Transverse colon (tissue), 4 donors: Measurements from ENCODE around the gene FCGR2B.
"Not testable (repeated sequence)": the region's sequence is repeated elsewhere in the genome, so short reads cannot be mapped to it uniquely, and the experiment has no call there.

ENCODE experiments used
- POLR2A ChIP-seq: fragments of 450-650 bp; IDR thresholded peaks from one replicate; pipeline ENCODE4 v1.6.1; 2016; ENCODE audit warnings: antibody characterized with exemption, mild to moderate bottlenecking, moderate library complexity
- POLR2AphosphoS5 ChIP-seq, 3 donors: sonication (generic); formaldehyde crosslinking; IDR thresholded peaks; one replicate each; pipeline ENCODE4 v1.6.1; 2016; ENCODE audit warnings: antibody characterized with exemption in 3 of 3
- TF ChIP-seq, protein P1 (sequence below), 5 experiments: fragments of 200-600 bp in 3 of 5; fragments of 450-650 bp in 2 of 5; sonication (generic) in 3 of 5; IDR thresholded peaks; 1 replicate in 2 of 5; 2 replicates in 3 of 5; pipeline ENCODE4 v1.5.1; 2016 to 2017; ENCODE audit warnings: antibody characterized with exemption in 5 of 5, inconsistent platforms in 3 of 5, mild to moderate bottlenecking in 2 of 5, moderate library complexity in 1 of 5

DNA sequence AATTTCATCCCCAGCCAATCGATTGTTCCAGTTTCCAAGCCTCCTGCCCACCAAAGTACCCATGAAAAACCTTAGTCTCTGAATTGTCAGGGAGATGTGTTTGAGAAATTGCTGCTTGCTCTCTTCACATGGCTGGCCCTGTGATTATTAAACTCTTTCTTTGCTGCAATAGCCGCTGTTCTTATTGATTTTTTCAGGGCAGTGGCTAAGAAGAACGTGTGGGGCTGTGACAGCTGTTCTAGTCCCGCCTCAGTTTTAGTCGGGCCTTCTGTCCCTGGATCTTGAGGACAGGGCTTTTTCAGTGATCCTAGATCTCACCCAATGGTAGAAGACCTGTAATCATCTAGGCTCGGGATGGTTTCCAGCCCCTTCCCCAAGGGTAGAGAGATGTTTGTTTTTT lies 9.0 kb upstream of the FCGR2B start:
- not testable (repeated sequence) for TF ChIP-seq POLR2A; POLR2AphosphoS5 (IDR thresholded peaks at IDR 0.05)
- TF ChIP-seq, protein P1, sequence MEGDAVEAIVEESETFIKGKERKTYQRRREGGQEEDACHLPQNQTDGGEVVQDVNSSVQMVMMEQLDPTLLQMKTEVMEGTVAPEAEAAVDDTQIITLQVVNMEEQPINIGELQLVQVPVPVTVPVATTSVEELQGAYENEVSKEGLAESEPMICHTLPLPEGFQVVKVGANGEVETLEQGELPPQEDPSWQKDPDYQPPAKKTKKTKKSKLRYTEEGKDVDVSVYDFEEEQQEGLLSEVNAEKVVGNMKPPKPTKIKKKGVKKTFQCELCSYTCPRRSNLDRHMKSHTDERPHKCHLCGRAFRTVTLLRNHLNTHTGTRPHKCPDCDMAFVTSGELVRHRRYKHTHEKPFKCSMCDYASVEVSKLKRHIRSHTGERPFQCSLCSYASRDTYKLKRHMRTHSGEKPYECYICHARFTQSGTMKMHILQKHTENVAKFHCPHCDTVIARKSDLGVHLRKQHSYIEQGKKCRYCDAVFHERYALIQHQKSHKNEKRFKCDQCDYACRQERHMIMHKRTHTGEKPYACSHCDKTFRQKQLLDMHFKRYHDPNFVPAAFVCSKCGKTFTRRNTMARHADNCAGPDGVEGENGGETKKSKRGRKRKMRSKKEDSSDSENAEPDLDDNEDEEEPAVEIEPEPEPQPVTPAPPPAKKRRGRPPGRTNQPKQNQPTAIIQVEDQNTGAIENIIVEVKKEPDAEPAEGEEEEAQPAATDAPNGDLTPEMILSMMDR (IDR thresholded peaks at IDR 0.05), result not testable (repeated sequence)
